GM18858 (cell line): ENCODE data around the gene RPL31.
A peak's percentile ranks its signal among the peaks of the same experiment; 100 is the strongest.

ENCODE experiments used
- ATAC-seq: cut with Tn5 transposase; IDR thresholded peaks from one replicate; pipeline ENCODE4 v1.9.1; 2021; ENCODE audit not compliant: unreplicated experiment

RPL31 gene

DNA sequence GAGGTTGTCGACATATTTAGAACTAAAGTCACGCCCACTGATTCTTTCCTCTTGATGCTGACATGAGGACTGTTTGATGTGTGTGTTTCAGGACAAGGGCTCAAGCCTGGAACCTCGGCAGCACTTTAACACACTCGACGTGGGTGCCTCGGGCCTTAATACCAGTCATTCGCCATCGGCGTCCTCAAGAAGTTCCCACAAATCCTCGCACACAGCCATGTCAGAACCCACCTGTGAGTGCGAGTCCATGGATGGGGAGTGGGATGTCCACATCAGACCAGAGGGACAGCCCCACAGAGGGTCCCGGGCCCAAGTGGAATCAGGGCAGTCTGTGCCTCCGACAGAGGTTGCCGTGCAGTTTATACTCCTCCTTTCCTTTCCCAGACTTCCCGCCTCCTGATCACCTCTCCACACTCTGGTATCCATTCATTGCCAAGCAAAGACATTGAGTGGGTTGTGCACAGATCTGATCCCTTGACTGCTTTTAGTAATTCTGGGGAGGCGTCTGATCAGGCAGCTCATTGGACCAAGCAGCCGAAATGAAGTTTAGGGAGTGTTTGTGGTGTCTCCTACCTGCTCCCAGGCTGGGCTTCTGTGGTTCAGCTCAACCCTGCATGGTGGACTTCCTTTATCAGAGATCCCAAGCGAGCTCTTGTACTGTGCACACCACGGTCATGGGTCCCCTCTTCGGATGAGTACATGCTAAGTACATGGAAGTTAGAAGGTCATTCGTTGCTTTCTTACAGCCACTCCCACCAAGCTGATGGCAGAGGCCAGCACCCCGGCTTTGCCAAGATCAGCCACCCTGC, 27.2 kb upstream of the RPL31 start:
- ATAC-seq, result no peak

DNA sequence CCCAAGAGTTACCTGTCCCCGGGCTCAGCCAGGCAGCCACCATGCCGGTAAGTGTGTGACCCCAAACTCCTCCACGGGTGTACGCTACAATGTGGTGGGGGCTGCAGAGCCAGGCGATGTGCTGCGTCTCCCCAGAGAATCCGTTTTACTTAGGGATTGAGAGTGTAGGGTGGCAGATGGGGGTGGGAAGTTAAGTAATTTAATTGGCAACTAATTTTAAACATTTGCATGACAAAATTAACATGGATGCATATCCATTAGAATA, 26.6 kb upstream of the RPL31 start:
- no peak for ATAC-seq

DNA sequence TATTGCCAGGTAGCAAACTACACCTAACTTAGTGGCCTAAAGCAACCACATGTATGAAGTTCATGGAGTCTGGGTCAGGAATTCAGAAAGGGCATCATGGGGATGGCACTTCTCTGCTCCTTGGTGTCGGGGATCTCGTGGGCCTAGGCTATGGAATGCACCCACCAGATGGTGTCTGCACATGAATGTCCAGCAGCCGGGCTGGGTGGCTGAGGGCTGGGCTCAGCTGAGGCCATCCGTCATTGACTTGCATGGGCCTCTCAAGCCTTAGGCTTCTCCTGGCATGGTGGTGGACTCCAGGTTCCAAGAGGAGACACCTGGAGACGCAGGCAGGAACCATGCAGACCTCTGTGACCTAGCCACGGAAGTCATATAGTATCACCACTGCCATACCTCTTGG, 26.0 kb upstream of the RPL31 start:
- ATAC-seq, result no peak

DNA sequence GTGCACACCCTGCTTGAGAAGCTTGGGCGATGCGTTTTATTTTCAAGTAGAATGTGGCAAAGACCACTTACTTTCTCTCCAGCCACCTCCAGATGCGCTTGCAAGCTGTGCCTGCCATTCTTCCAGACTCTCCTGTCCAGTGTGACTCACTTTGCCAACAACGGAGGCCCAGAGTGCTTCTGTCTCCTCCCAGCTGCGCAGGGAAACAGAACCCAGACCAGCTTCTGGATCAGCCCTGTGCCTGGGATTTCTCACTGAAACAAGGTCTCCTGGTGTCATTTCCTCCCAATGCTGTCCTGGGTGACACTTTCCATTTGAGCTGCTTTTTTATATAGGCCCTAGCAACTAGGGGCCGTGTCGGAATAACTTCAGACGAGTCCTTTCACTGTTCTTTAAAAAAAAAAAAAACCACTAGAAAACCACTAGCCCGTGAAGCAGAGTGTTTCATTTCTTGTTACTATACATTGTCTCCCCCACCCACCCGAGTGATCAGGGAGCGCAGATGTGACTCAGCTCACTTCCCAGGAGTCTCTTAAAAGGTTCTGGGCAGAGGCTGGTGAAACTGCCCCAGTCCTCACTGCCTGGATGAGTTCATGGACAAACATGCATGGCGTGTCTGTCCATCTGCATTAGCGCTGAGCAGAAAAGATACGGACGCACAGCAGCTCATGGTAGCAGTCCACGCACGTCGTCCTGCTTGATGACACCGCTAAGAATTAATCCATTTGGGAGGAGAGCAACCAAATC, 25.3 kb upstream of the RPL31 start:
- peak; percentile 92 for ATAC-seq

DNA sequence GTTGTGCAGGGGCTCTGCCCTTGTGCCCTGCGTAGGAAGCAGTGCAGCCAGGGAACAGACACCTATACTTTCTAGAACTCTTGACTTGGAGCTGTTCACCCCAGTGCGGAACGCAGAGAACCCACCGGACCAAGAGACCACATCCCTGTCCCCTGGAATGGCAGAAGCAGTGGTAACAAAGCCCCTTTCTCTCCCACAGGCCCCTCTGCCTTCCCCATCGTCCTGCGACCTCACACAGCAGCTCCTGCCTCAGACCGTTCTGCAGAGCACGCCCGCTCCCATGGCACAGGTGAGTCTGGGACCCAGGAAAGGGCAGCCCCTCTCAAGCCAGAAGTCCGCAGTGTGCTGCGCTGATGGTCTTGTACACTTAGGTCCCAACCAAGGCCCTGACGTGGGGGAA, 24.6 kb upstream of the RPL31 start:
- no peak for ATAC-seq

DNA sequence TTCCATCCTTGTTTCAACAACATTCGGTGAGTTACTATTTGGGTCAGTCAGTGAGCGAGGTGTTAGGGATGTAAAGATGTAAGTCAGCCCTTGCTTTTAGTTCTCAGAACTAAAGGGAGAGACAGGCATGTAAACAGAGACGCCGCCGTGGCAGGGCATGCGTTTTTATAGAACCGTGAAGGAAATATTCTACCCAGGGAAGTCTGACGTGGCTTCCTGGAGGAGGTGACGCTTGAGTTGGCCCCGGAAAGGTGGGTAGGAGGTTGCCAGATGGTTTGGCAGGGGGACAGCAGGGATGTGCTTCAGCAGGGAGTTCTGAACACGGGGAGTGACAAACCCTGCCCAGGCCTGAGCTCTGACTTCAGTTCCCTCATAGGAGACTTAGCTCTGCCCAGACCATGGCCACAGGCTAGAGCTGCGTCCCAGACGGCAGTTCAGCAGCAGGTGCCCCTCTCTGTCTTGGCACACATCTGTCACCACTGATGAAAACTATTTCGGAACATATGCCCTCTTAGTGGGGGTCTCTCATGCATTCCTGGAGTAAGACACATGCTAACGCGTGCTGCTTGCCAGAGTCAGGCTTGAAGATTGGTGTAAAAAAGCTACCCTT, 23.4 kb upstream of the RPL31 start:
- ATAC-seq, result no peak

DNA sequence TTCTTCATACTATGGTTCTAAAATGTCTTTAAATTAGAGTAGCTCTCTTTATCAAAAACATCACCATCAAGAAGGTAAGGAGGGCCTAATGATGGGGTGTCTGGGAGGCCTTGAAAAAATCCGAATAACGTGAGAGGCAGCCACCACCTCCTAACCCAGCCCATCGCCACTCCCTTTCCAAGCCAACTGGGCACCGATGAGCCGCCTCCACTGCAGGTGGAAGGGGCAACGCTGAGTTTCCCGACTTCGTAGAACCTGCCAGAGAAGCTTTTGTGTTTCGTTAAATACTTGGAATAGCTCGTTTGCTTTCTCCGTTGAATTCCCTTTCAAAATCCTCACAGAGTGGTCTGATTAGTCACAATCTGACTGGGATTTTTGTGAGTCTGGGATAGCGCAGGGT, 22.0 kb upstream of the RPL31 start:
- no peak for ATAC-seq

DNA sequence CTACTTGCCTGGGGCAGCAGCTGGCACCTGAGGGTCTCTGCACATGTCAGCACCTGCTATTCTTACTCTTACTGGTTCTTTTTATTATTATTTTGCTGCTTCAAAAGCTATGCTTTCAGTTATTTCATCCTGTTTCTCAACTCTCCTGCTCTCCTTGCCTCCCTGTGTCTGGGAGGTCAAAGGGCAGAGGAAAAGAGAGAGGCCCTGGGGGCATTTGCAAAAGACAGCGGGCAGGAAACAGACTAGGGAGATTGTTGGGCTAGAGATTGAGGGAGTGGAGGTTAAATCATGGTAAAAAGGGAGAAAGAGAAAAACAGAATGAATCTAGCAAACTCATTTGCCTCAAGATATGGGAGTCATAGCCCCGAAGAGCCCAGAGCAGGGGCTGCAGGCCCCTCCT, 21.1 kb upstream of the RPL31 start:
- no peak for ATAC-seq

DNA sequence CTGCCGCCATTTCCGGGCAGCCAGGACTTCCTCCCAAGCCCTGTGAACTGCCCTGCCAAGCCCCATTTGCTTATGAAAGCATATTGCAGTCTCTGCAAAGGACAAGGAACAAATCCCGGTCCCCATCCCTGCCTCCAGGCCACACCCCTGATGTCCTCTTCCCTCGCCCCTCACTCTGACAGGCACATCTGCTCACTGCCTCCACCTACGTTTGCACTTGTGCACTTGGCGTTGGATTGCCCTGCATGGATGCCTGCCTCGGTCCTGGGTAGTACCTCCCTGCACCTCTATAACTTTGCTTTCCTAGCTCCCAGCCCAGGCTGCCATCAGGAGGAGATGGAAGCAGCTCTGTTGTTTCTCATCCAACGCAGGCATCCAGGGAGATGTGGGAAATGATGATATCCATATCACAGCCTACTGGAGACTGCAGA, 19.6 kb upstream of the RPL31 start:
- ATAC-seq, result no peak

DNA sequence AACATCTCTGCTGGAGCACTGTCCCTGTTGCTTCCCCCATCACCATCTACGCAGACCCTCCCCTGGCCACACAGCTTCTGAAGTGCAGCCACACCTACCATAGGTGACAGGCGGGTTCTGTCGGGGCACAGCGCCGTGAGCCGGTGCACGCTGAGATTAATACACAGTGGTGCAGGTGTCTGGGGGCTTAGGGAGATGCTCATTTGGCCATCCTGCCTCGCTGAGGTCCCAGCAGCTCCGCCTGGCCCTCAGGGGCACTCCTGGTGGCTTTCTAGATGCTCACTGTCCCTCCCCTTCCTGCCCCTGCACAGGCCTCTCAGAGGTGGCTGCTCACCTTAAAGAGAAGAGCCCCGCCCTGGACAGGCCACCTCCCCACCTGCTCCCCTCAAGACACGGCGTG, 18.9 kb upstream of the RPL31 start:
- ATAC-seq, result no peak

DNA sequence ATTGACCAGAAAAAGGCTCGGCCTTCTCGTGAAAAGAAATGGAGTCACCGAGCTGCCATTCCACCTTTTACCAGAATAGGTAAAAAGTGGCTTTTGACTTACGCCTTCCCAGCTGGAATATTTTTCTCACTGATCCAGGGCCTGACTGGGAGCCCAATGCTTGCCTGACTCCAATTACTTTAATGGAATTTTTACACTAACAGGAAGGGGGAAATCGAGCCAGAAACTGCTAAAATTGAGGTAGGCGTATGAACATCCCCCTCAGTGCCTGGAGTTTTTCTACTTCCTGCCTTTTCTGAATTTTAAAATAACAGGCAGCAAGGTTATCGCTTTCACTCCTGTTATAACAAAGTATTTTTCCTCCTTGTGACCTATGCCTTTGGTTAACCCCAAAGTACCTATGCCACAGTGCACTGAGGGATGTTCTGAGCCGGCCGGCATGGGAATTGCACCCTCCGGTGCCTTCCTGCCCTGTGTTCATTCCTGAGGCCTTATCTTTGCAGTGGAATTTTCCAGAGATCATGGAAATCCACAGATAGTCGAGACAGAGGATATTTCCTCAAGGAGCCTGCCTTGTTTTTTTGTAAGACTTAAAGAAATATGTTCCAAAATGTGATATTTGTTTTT, 18.3 kb upstream of the RPL31 start:
- no peak for ATAC-seq

DNA sequence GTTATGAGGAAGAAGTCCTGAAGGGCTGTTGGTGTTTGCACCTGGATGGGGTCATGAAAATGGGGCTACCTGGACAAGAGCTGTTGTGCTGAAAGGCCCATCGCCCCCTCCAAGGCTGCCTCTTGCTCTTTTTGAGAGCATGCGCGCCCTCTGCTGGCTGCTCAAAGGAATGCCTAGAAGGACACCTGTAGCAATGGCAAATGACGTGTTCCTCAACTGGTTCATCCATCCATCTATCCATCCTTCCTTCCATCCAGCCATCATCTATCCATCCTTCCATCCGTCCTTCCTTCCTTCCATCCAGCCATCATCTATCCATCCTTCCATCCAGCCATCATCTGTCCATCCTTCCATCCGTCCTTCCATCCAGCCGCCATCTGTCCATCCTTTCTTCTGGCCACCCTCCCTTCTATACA, 17.2 kb upstream of the RPL31 start:
- no peak for ATAC-seq

DNA sequence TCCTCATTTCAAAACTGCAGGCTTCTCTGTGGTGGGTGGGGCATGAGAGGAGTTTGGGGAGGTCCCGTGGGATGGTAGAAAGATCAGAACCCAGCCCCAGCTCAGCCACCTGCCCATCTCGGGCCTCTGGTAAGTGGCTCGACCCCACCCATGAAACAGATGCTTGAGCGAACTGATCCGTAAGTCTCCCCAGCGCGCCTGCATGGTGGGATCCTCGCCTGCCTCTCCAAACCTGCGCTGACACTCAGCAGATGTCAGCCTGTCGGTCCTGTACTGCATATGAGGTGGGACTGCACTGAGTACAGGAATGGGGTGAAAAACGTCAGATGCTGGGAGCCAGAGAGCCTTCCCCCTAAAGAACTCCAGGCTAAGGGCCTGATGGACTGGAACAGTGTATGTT, 15.9 kb upstream of the RPL31 start:
- no peak for ATAC-seq

DNA sequence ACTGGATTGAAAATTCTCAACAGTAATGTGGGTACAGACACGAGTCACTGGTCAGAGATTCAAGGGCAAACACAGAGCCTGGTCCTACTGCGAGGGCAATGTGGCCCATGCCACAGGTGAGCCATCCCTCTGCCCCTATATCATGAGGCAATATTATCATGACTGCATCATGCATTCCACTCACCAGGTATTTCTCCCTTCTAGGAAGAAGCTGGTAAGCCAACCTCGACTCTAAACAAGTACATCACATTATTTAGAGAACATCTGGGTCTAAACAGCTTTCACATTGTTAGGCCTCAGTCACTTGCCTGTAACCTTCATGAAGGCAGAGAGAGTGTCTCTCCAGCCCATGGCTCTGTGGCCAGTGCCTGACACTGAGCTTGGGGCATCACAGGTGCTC, 14.6 kb upstream of the RPL31 start:
- ATAC-seq, result no peak

DNA sequence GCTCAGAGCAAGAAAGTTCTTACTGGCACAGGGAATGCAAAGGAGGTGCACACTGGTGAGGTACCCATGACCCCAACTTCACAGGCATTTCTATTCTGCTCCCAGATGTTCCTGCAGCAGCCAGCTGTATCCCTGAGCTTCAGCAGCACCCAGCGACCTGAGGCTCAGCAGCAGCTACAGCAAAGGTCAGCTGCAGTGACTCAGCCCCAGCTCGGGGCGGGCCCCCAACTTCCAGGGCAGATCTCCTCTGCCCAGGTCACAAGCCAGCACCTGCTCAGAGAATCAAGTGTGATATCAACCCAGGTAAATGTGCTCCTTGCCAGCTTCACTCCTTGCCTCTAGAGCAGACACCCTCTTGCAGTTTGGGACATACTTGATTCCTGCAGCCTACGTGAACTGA, 14.1 kb upstream of the RPL31 start:
- no peak for ATAC-seq

DNA sequence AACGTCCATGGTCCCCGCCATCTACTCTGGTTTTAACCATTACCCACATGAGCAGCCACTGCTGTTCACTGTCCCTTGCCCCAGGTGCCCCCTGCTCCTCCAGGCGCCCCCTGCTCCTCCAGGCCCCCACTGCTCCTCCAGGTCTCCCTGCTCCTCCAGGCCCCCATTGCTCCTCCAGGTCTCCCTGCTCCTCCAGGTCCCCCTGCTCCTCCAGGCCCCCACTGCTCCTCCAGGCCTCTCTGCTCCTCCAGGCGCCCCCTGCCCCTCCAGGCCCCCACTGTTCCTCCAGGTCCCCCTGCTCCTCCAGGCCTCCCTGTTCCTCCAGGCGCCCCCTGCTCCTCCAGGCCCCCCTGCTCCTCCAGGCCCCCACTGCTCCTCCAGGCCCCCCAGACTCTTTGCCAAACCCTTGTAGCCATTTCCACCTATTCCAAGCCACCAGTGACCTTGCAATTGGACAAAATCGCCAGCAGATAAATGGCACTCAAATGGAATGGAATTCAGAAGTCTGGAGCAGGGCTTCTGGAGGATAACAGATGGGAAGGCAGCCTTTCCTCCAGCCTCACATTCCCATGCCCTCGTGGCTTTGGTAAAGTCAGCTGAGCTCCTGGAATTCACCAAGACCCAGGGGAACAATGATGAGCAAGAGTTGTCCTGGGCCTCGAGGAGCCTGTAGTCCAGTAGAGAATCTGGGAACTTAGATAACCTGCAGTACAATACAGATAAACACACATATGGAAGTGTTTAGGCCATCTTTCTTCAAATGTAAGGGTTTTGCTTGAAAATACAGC, 13.3 kb upstream of the RPL31 start:
- no peak for ATAC-seq

DNA sequence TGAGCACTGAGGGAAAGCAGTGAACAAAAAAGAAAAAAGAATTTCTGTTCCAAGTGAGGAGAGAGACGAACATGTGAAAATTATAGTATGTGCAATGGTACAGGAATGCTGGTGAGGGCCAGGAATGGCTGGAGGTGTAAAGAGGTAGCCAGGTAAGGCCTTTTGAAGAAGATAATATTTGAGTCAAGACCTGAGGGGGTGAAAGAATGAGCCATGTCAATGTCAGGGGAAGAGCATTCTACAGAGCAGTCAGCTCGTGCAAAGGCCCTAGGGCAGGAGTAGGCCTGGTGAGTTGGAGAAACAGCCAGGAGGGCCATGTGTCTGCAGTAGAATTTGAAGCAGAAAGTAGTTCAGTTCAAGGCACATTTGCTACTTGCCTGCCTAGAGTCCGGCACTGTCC, 12.4 kb upstream of the RPL31 start:
- ATAC-seq, result no peak

DNA sequence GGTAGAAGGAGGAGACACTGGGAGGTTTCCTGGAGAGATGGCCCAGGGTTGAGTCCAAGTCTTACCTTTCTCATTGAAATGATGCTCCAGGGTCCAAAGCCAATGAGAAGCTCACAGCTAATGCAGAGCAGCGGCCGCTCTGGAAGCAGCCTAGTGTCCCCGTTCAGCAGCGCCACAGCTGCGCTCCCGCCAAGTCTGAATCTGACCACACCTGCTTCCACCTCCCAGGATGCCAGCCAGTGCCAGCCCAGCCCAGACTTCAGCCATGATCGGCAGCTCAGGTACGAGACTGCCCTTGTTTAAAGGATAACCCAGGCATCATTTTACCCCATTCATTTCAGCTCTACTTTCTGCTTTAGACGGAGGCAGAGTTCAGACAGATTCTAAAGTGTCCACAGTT, 11.9 kb upstream of the RPL31 start:
- ATAC-seq, result no peak

DNA sequence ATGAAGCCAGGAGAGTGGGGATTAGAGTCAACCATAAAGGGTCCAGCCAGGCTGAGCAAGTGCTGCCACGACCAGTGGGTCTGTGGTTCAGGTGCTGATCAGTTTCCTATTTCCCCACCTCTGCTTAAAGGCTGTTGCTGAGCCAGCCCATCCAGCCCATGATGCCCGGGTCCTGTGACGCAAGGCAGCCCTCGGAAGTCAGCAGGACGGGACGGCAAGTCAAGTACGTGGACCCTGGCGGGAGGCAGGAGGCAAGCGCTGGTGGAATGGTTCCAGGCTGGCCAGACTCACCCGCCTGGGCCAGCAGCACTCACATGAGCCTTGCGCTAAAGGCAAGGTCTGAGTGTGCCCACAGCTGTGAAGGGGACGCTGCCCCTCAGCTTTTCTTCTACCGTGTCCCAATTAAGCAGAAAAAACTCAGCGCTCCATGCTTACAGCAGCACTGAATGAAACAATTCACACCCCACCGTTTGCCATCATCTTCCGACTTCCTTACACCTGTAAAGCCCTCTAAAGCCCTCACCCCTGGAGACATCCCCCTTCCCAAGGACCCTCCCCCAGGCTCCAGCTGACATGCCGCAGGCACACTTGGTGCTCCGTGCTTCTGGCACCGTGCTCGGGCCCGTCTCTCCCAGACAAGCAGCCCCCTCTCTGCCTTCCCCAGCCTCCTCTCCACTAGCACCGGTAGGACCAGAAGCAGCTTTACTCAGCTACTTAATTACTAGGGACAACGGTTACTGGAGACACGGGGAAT, 11.3 kb upstream of the RPL31 start:
- no peak for ATAC-seq

DNA sequence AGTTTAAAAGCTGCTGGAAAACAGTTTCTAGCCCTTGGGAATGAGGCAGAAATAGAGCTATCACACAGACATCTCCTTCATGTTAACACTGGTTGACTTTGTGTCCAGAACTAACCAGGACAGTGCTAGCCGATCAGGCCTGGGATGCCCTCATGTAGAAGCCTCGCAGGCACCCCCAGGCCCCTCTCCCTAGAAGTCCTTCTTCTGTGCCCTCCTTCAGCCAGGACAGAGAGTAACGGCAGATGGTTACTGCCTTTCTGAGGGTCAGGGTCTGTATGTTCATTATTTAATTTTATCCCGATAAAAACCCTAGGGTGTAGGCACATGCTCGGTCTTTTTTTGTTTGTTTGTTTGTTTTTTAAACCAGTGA, 10.7 kb upstream of the RPL31 start:
- ATAC-seq, result no peak

DNA sequence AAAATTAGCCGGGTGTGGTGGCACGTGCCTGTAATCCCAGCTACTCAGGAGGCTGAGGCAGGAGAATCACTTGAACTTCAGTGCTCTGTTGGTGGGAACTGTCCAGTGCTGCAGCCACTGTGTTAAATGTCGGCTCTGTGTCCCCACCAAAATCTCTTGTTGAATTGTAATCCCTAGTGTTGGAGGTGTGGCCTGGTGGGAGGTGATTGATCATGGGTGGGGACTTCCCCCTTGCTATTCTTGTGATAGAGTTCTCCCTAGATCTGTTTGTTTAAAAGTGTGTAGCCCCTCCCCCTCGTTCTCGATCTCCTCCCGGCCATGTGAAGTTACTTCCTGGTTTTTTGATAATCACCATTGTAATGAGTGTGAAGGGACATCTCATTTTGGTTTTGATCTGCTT, 9.8 kb upstream of the RPL31 start:
- ATAC-seq, result no peak
